Neural cell (in vitro differentiated cells): ENCODE measurements around the gene SEC14L1. TPM values are rescaled to one million over a fixed set of nuclear protein-coding genes. Genes with fewer than 3 reads are reported as not detected.
A peak's percentile ranks its signal among the peaks of the same experiment; 100 is the strongest.

ENCODE experiments used
- H2AFZ ChIP-seq: fragments of 200-600, 300-800 bp; sonication (generic), shearing (Covaris generic); 2 replicates; pipeline ENCODE4 v1.6.0; 2014; ENCODE audit warnings: low read depth, mild to moderate bottlenecking, antibody characterized with exemption, low read length, moderate library complexity
- H3F3A ChIP-seq: fragments of 200-600 bp; shearing (Covaris generic); 2 replicates; pipeline ENCODE4 v1.6.1; 2016; ENCODE audit warnings: mild to moderate bottlenecking, moderate library complexity, mixed read lengths, antibody characterized with exemption, low read length; ENCODE audit not compliant: insufficient read depth, poor library complexity, severe bottlenecking
- H3K27ac ChIP-seq: fragments of 200-600, 300-800 bp; sonication (generic), shearing (Covaris generic); 2 replicates; pipeline ENCODE4 v1.5.1; 2014; ENCODE audit warnings: mild to moderate bottlenecking, low read length, moderate library complexity
- H3K27me3 ChIP-seq: fragments of 300-800, 200-600 bp; sonication (generic), shearing (Covaris generic); 2 replicates; pipeline ENCODE4 v1.6.0; 2014; ENCODE audit warnings: mild to moderate bottlenecking, low read depth, low read length, moderate library complexity; ENCODE audit not compliant: insufficient read depth
- H3K36me3 ChIP-seq: fragments of 300-800, 200-600 bp; sonication (generic), shearing (Covaris generic); 2 replicates; pipeline ENCODE4 v1.5.1; 2014; ENCODE audit warnings: mild to moderate bottlenecking, antibody characterized with exemption, low read length, moderate library complexity; ENCODE audit not compliant: insufficient read depth
- H3K4me2 ChIP-seq: fragments of 300-800, 200-600 bp; sonication (generic), shearing (Covaris generic); 2 replicates; pipeline ENCODE4 v1.6.0; 2014; ENCODE audit warnings: mild to moderate bottlenecking, low read length
- H3K4me3 ChIP-seq: fragments of 300-800, 200-600 bp; sonication (generic), shearing (Covaris generic); 2 replicates; pipeline ENCODE4 v1.5.1; 2014; ENCODE audit warnings: mild to moderate bottlenecking, low read length, moderate library complexity
- H3K79me2 ChIP-seq: fragments of 200-600 bp; shearing (Covaris generic); replicated peaks from 2 replicates; pipeline ENCODE4 v1.6.0; 2014; ENCODE audit warnings: mild to moderate bottlenecking, low read length, moderate library complexity; ENCODE audit not compliant: insufficient read depth
- H3K9ac ChIP-seq: fragments of 300-800, 200-600 bp; sonication (generic), shearing (Covaris generic); 2 replicates; pipeline ENCODE4 v1.6.1; 2016; ENCODE audit warnings: mild to moderate bottlenecking, low read length, mixed read lengths
- H3K9me2 ChIP-seq: fragments of 200-600 bp; shearing (Covaris generic); 2 replicates; pipeline ENCODE4 v1.6.1; 2016; ENCODE audit warnings: mild to moderate bottlenecking, low read length, mixed read lengths; ENCODE audit not compliant: insufficient read depth
- H3K9me3 ChIP-seq: fragments of 200-600, 300-800 bp; sonication (generic), shearing (Covaris generic); 2 replicates; pipeline ENCODE4 v1.6.1; 2016; ENCODE audit warnings: mild to moderate bottlenecking, mixed run types, low read length, moderate library complexity, mixed read lengths
- H4K20me1 ChIP-seq: fragments of 200-600 bp; shearing (Covaris generic); 2 replicates; pipeline ENCODE4 v1.6.1; 2016; ENCODE audit warnings: mild to moderate bottlenecking, mixed run types; ENCODE audit not compliant: insufficient read depth
- EP300 ChIP-seq: fragments of 450-650 bp; conservative IDR thresholded peaks from 2 replicates; pipeline ENCODE4 v1.6.1; 2014; ENCODE audit warnings: antibody characterized with exemption, mild to moderate bottlenecking, moderate library complexity; ENCODE audit not compliant: poor library complexity, severe bottlenecking
- EZH2 ChIP-seq: fragments of 200-600, 300-800 bp; shearing (Covaris generic), sonication (generic); IDR thresholded peaks from 2 replicates; pipeline ENCODE4 v1.6.1; 2014; ENCODE audit warnings: antibody characterized with exemption, low read length, borderline replicate concordance, mild to moderate bottlenecking; ENCODE audit not compliant: insufficient read depth, poor library complexity, severe bottlenecking
- MXI1 ChIP-seq: fragments of 450-650 bp; conservative IDR thresholded peaks from 2 replicates; pipeline ENCODE4 v1.6.1; 2014; ENCODE audit warnings: antibody characterized with exemption, mild to moderate bottlenecking; ENCODE audit not compliant: poor library complexity, severe bottlenecking
- POLR2AphosphoS5 ChIP-seq: IDR thresholded peaks from 2 replicates; pipeline ENCODE4 v1.6.1; 2012
- RAD21 ChIP-seq: fragments of 450-650 bp; conservative IDR thresholded peaks from 2 replicates; pipeline ENCODE4 v1.6.1; 2014; ENCODE audit warnings: antibody characterized with exemption, mild to moderate bottlenecking, moderate library complexity
- SMC3 ChIP-seq: fragments of 450-650 bp; conservative IDR thresholded peaks from 2 replicates; pipeline ENCODE4 v1.6.1; 2014; ENCODE audit warnings: antibody characterized with exemption, mild to moderate bottlenecking, moderate library complexity; ENCODE audit not compliant: poor library complexity
- TAF1 ChIP-seq: IDR thresholded peaks from 2 replicates; pipeline ENCODE4 v1.6.1; 2012; ENCODE audit warnings: low read depth
- polyA plus RNA-seq: library from polyadenylated mRNA; depleted of rRNA; stranded (reverse); fragments of >200 nt; gene quantifications from 2 replicates; pipeline ENCODE4 v1.2.3, GENCODE V29; 2014
- TF ChIP-seq, protein P1 (sequence below): fragments of 450-650 bp; IDR thresholded peaks from 2 replicates; pipeline ENCODE4 v1.5.1; 2014; ENCODE audit warnings: antibody characterized with exemption, mild to moderate bottlenecking, moderate library complexity; ENCODE audit not compliant: poor library complexity, severe bottlenecking
- TF ChIP-seq, protein P2 (sequence below): IDR thresholded peaks from 2 replicates; pipeline ENCODE4 v1.6.1; 2012; ENCODE audit warnings: borderline replicate concordance

The SEC14L1 gene
- polyA plus RNA-seq, 1 donor from 2014 or later, result 40.4 TPM

- Histone ChIP-seq H3K79me2 (no peaks in the 10 kb centered on the region), H3K36me3 (peaks cover 3% of the 10 kb centered on the region), H4K20me1 (no peaks in the 10 kb centered on the region), H3K9me3 (no peaks in the 10 kb centered on the region), H3F3A (no peaks in the 10 kb centered on the region), H3K9me2 (no peaks in the 10 kb centered on the region), H3K4me3 (no peak overlapping the region), H3K4me2 (no peak overlapping the region), H3K27ac (no peak overlapping the region), H3K9ac (no peak overlapping the region), H3K27me3 (no peaks in the 10 kb centered on the region), H2AFZ (no peak overlapping the region)
- TF ChIP-seq TAF1, result no peak
- peak; percentile 40 for TF ChIP-seq SMC3
These were observed 74.0 kb downstream of the SEC14L1 start for GRCh38 chr17:77214743-77215142.

GRCh38 chr17:77215281-77215680, 74.5 kb downstream of the SEC14L1 start:
- Histone ChIP-seq H3K36me3 (peaks cover 3% of the 10 kb centered on the region), H3K9me2 (no peaks in the 10 kb centered on the region), H3K4me3 (no peak overlapping the region), H3K9ac (no peak overlapping the region), H3K4me2 (no peak overlapping the region), H3K27me3 (no peaks in the 10 kb centered on the region), H3K27ac (no peak overlapping the region), H3K9me3 (no peaks in the 10 kb centered on the region), H3F3A (no peaks in the 10 kb centered on the region), H3K79me2 (no peaks in the 10 kb centered on the region), H4K20me1 (no peaks in the 10 kb centered on the region), H2AFZ (no peak overlapping the region)
- TF ChIP-seq, protein P1, sequence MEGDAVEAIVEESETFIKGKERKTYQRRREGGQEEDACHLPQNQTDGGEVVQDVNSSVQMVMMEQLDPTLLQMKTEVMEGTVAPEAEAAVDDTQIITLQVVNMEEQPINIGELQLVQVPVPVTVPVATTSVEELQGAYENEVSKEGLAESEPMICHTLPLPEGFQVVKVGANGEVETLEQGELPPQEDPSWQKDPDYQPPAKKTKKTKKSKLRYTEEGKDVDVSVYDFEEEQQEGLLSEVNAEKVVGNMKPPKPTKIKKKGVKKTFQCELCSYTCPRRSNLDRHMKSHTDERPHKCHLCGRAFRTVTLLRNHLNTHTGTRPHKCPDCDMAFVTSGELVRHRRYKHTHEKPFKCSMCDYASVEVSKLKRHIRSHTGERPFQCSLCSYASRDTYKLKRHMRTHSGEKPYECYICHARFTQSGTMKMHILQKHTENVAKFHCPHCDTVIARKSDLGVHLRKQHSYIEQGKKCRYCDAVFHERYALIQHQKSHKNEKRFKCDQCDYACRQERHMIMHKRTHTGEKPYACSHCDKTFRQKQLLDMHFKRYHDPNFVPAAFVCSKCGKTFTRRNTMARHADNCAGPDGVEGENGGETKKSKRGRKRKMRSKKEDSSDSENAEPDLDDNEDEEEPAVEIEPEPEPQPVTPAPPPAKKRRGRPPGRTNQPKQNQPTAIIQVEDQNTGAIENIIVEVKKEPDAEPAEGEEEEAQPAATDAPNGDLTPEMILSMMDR, result no peak
- TF ChIP-seq POLR2AphosphoS5 (no peak), EZH2 (no peak), RAD21 (no peak), EP300 (no peak), SMC3 (no peak), MXI1 (no peak), TAF1 (no peak)
- TF ChIP-seq, protein P2, sequence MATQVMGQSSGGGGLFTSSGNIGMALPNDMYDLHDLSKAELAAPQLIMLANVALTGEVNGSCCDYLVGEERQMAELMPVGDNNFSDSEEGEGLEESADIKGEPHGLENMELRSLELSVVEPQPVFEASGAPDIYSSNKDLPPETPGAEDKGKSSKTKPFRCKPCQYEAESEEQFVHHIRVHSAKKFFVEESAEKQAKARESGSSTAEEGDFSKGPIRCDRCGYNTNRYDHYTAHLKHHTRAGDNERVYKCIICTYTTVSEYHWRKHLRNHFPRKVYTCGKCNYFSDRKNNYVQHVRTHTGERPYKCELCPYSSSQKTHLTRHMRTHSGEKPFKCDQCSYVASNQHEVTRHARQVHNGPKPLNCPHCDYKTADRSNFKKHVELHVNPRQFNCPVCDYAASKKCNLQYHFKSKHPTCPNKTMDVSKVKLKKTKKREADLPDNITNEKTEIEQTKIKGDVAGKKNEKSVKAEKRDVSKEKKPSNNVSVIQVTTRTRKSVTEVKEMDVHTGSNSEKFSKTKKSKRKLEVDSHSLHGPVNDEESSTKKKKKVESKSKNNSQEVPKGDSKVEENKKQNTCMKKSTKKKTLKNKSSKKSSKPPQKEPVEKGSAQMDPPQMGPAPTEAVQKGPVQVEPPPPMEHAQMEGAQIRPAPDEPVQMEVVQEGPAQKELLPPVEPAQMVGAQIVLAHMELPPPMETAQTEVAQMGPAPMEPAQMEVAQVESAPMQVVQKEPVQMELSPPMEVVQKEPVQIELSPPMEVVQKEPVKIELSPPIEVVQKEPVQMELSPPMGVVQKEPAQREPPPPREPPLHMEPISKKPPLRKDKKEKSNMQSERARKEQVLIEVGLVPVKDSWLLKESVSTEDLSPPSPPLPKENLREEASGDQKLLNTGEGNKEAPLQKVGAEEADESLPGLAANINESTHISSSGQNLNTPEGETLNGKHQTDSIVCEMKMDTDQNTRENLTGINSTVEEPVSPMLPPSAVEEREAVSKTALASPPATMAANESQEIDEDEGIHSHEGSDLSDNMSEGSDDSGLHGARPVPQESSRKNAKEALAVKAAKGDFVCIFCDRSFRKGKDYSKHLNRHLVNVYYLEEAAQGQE, result no peak

DNA sequence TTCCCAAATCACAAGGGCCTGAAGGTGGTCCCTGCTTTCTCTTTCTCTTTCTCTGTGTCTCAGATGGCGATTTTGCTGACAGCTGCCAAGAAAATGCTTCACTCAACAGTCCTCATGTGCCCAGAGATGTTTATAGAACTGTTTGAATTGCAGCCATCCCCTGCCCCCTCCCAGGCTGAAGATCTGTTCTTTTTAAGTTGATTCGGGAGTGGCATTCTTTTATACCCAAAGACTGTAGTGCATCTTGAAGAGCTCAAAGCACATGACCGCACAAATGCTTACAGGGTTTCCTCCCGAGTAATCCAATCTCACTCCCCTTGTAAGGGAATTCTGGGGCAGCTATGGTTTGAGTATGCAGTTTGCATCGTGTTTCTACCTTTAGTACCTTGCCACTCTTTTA, 75.7 kb downstream of the SEC14L1 start:
- Histone ChIP-seq H3K9me3 (no peaks in the 10 kb centered on the region), H3K27ac (no peak overlapping the region), H3K4me2 (no peak overlapping the region), H2AFZ (no peak overlapping the region), H3K9ac (no peak overlapping the region), H4K20me1 (no peaks in the 10 kb centered on the region), H3K4me3 (no peak overlapping the region), H3K36me3 (peaks cover 3% of the 10 kb centered on the region), H3K9me2 (no peaks in the 10 kb centered on the region), H3K27me3 (no peaks in the 10 kb centered on the region), H3F3A (no peaks in the 10 kb centered on the region), H3K79me2 (no peaks in the 10 kb centered on the region)
- TF ChIP-seq EP300, result no peak
- no peak for TF ChIP-seq RAD21
- no peak for TF ChIP-seq SMC3
- TF ChIP-seq, protein P2, result no peak
- no peak for TF ChIP-seq TAF1
- TF ChIP-seq POLR2AphosphoS5, result no peak
